ENCODE data around the gene SIM2.

Gene SIM2

DNA sequence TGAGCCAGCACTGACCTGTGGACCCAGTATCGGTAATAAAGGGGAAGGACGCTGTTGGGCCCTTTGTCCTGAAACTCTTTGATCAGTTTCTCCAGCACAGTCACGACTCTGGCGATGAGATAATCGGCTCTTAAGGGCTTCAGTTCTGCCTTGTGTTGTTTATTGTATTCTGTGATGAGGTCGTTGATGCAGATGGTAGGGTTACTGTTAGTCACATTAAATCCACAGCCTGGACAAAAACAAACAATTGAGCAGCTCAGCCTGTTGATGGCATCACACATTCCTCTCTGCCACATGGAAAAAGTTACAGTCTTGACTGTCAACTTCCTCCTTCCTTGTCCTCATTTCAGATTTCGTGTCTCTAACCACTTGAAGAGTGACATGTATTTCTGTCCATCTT, 57.6 kb downstream of the SIM2 start:
- DNase-seq (ENCODE audit: low read depth, low spot score): no peak
- H3K4me3 ChIP-seq (ENCODE audit: low read depth, low read length): no peak overlapping the region
- ChIA-PET CTCF (interaction anchor here (1.0 to 8.5 kb wide), 5 partner anchors 8 to 253 kb away, joined by 3 to 63 read pairs (median 3); no protein-coding TSS in a partner anchor), POLR2A (no interaction called here)
- TF ChIP-seq, protein P1, sequence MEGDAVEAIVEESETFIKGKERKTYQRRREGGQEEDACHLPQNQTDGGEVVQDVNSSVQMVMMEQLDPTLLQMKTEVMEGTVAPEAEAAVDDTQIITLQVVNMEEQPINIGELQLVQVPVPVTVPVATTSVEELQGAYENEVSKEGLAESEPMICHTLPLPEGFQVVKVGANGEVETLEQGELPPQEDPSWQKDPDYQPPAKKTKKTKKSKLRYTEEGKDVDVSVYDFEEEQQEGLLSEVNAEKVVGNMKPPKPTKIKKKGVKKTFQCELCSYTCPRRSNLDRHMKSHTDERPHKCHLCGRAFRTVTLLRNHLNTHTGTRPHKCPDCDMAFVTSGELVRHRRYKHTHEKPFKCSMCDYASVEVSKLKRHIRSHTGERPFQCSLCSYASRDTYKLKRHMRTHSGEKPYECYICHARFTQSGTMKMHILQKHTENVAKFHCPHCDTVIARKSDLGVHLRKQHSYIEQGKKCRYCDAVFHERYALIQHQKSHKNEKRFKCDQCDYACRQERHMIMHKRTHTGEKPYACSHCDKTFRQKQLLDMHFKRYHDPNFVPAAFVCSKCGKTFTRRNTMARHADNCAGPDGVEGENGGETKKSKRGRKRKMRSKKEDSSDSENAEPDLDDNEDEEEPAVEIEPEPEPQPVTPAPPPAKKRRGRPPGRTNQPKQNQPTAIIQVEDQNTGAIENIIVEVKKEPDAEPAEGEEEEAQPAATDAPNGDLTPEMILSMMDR (IDR thresholded peaks at IDR 0.05; ENCODE audit: insufficient read depth, low read length, missing control alignments): no peak

- POLR2A ChIA-PET: no interaction called here
Measured at GRCh38 chr21:36757196-36757595, 58.3 kb downstream of the SIM2 start.

GRCh38 chr21:36759348-36760083, 60.6 kb downstream of the SIM2 start:
- CTCF ChIA-PET: interaction anchor here (0.7 to 8.5 kb wide), 2 partner anchors 11 to 24 kb away, joined by 3 to 63 read pairs; no protein-coding TSS in a partner anchor
- no peak overlapping the region for H3K4me3 ChIP-seq (ENCODE audit: low read depth, low read length)
- TF ChIP-seq, protein P1 (IDR thresholded peaks at IDR 0.05; ENCODE audit: insufficient read depth, low read length, missing control alignments): no peak
- DNase-seq (ENCODE audit: low read depth, low spot score): no peak
- POLR2A ChIA-PET: no interaction called here

More at GRCh38 chr21:36757196-36757595, 58.3 kb downstream of the SIM2 start:
- no peak overlapping the region for H3K4me3 ChIP-seq (ENCODE audit: low read depth, low read length)
- TF ChIP-seq, protein P1 (IDR thresholded peaks at IDR 0.05; ENCODE audit: insufficient read depth, low read length, missing control alignments): no peak
- no peak for DNase-seq (ENCODE audit: low read depth, low spot score)
- CTCF ChIA-PET: interaction anchor here (1.0 to 8.5 kb wide), 5 partner anchors 9 to 253 kb away, joined by 3 to 63 read pairs (median 3); no protein-coding TSS in a partner anchor

- no peak for DNase-seq (ENCODE audit: low read depth, low spot score)
- ChIA-PET CTCF (interaction anchor here (1.0 to 8.5 kb wide), 4 partner anchors 9 to 166 kb away, joined by 3 to 63 read pairs (median 4); no protein-coding TSS in a partner anchor), POLR2A (no interaction called here)
- no peak overlapping the region for H3K4me3 ChIP-seq (ENCODE audit: low read depth, low read length)
- TF ChIP-seq, protein P1 (IDR thresholded peaks at IDR 0.05; ENCODE audit: insufficient read depth, low read length, missing control alignments): no peak
Measured at GRCh38 chr21:36761685-36762084, 62.8 kb downstream of the SIM2 start.

DNA sequence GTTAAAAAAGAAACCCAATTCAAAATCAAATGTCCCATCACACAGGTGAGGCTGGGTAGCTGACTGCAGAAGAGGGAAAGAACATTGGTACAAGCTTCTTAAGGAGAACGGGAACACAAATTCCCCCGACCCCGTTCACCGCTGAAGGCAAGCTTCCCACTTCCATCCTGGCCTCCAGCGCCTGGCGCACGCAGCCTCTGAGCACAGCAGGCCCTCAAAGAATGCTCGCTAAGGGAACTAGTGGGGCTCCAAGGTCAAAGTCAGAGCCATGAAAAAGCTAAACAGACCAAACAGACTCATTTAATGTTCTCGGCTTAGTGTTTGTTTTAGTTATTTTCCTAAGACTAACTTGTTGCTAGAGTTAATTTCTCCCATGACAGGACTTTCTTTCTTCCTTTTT, 63.7 kb downstream of the SIM2 start:
- CTCF ChIA-PET: interaction anchor here (1.0 to 8.5 kb wide), 4 partner anchors 11 to 165 kb away, joined by 3 to 63 read pairs (median 6); no protein-coding TSS in a partner anchor
- DNase-seq (ENCODE audit: low read depth, low spot score): no peak
- POLR2A ChIA-PET: no interaction called here
- TF ChIP-seq, protein P1 (IDR thresholded peaks at IDR 0.05; ENCODE audit: insufficient read depth, low read length, missing control alignments): no peak
- no peak overlapping the region for H3K4me3 ChIP-seq (ENCODE audit: low read depth, low read length)

- H3K4me3 ChIP-seq (ENCODE audit: low read depth, low read length): no peak overlapping the region
- DNase-seq (ENCODE audit: low read depth, low spot score): no peak
- TF ChIP-seq, protein P1 (IDR thresholded peaks at IDR 0.05; ENCODE audit: insufficient read depth, low read length, missing control alignments): no peak
- ChIA-PET POLR2A (no interaction called here), CTCF (interaction anchor here (1.1 to 8.5 kb wide), 3 partner anchors 10 to 154 kb away, joined by 4 to 63 read pairs (median 8); no protein-coding TSS in a partner anchor)
Measured at GRCh38 chr21:36763305-36763704, 64.4 kb downstream of the SIM2 start.
